HEK293 (cell line): Measurements from ENCODE around the gene C12orf57.

Source experiments
- CTCF ChIA-PET: fragments of 350-600 bp; formaldehyde crosslinking; extraction: SDS; loops from one replicate; lab custom pipeline; 2021; ENCODE audit warnings: antibody characterized with exemption; lab: Yijun Ruan, JAX
- POLR2A ChIA-PET: fragments of 300-600 bp; formaldehyde crosslinking; extraction: SDS; loops from one replicate; lab custom pipeline; 2020; ENCODE audit warnings: antibody characterized with exemption, inconsistent platforms; lab: Yijun Ruan, JAX
- H3K27ac ChIP-seq: fragments of 200-500 bp; sonication (Bioruptor generic); 2 replicates; pipeline ENCODE4 v1.5.1; 2014; ENCODE audit warnings: low read depth, low read length, control low read depth, inconsistent platforms; ENCODE audit errors: extremely low read depth
- H3K36me3 ChIP-seq, 2 experiments: fragments of 200-500 bp in 1 of 2; sonication (Bioruptor generic) in 1 of 2; 1 replicate in 1 of 2; 2 replicates in 1 of 2; pipeline ENCODE4 v1.5.1; 2014 to 2017; ENCODE audit warnings: inconsistent platforms in 2 of 2, low read length in 2 of 2; ENCODE audit not compliant: control insufficient read depth in 2 of 2, insufficient read depth in 1 of 2
- H3K4me1 ChIP-seq: fragments of 200-500 bp; sonication (Bioruptor generic); 2 replicates; pipeline ENCODE4 v1.5.1; 2014; ENCODE audit warnings: mild to moderate bottlenecking, low read length, inconsistent platforms; ENCODE audit not compliant: control insufficient read depth, insufficient read depth
- H3K4me3 ChIP-seq: 2 replicates; pipeline ENCODE4 v1.5.1; 2011; ENCODE audit warnings: low read depth, mild to moderate bottlenecking, control low read depth, low read length, moderate library complexity
- H3K9me3 ChIP-seq: fragments of 200-500 bp; sonication (Bioruptor generic); 2 replicates; pipeline ENCODE4 v1.5.1; 2014; ENCODE audit warnings: low read depth, low read length, inconsistent platforms; ENCODE audit not compliant: control insufficient read depth, insufficient read depth
- CTCF ChIP-seq: fragments of 450-650 bp; formaldehyde crosslinking; IDR thresholded peaks from 2 replicates; pipeline ENCODE4 v1.5.1; 2016; ENCODE audit warnings: missing biosample characterization, missing genetic modification characterization
- EGR2 ChIP-seq: fragments of 450-650 bp; formaldehyde crosslinking; IDR thresholded peaks from 2 replicates; pipeline ENCODE4 v1.5.1; 2016; ENCODE audit warnings: low read depth, missing biosample characterization, missing genetic modification characterization
- FEZF1 ChIP-seq: fragments of 450-650 bp; formaldehyde crosslinking; IDR thresholded peaks from 2 replicates; pipeline ENCODE4 v1.5.1; 2016; ENCODE audit warnings: missing biosample characterization, missing genetic modification characterization
- HIC1 ChIP-seq: fragments of 450-650 bp; formaldehyde crosslinking; IDR thresholded peaks from 2 replicates; pipeline ENCODE4 v1.5.1; 2016; ENCODE audit warnings: missing biosample characterization, missing genetic modification characterization
- KLF17 ChIP-seq: fragments of 450-650 bp; formaldehyde crosslinking; IDR thresholded peaks from 2 replicates; pipeline ENCODE4 v1.5.1; 2016; ENCODE audit warnings: missing biosample characterization, missing genetic modification characterization
- MZF1 ChIP-seq: fragments of 450-650 bp; formaldehyde crosslinking; IDR thresholded peaks from 2 replicates; pipeline ENCODE4 v1.5.1; 2017; ENCODE audit warnings: missing biosample characterization, missing genetic modification characterization, borderline replicate concordance
- PRDM2 ChIP-seq: fragments of 450-650 bp; formaldehyde crosslinking; IDR thresholded peaks from 2 replicates; pipeline ENCODE4 v1.5.1; 2016; ENCODE audit warnings: missing biosample characterization, missing genetic modification characterization, borderline replicate concordance
- SP2 ChIP-seq: fragments of 450-650 bp; formaldehyde crosslinking; IDR thresholded peaks from 2 replicates; pipeline ENCODE4 v1.5.1; 2016; ENCODE audit warnings: missing biosample characterization, missing genetic modification characterization
- YY1 ChIP-seq: fragments of 450-650 bp; formaldehyde crosslinking; IDR thresholded peaks from 2 replicates; pipeline ENCODE4 v1.5.1; 2018; ENCODE audit warnings: missing biosample characterization, missing genetic modification characterization
- ZNF18 ChIP-seq: fragments of 450-650 bp; formaldehyde crosslinking; IDR thresholded peaks from 2 replicates; pipeline ENCODE4 v1.5.1; 2016; ENCODE audit warnings: missing biosample characterization, missing genetic modification characterization
- ZNF23 ChIP-seq: fragments of 450-650 bp; formaldehyde crosslinking; IDR thresholded peaks from 2 replicates; pipeline ENCODE4 v1.5.1; 2016; ENCODE audit warnings: missing biosample characterization, missing genetic modification characterization, borderline replicate concordance
- ZNF24 ChIP-seq: fragments of 450-650 bp; formaldehyde crosslinking; IDR thresholded peaks from 2 replicates; pipeline ENCODE4 v1.5.1; 2016; ENCODE audit warnings: missing biosample characterization, missing genetic modification characterization
- ZNF548 ChIP-seq: fragments of 450-650 bp; formaldehyde crosslinking; IDR thresholded peaks from 2 replicates; pipeline ENCODE4 v1.5.1; 2016; ENCODE audit warnings: missing biosample characterization, missing genetic modification characterization
- ZNF600 ChIP-seq: fragments of 450-650 bp; formaldehyde crosslinking; IDR thresholded peaks from 2 replicates; pipeline ENCODE4 v1.5.1; 2016; ENCODE audit warnings: missing biosample characterization, missing genetic modification characterization
- ZNF660 ChIP-seq: fragments of 450-650 bp; IDR thresholded peaks from 2 replicates; pipeline ENCODE4 v1.5.1; 2018; ENCODE audit warnings: missing biosample characterization, mild to moderate bottlenecking, missing genetic modification characterization
- ZNF664 ChIP-seq: fragments of 450-650 bp; formaldehyde crosslinking; IDR thresholded peaks from 2 replicates; pipeline ENCODE4 v1.5.1; 2016; ENCODE audit warnings: missing biosample characterization, missing genetic modification characterization
- ZXDB ChIP-seq: fragments of 450-650 bp; formaldehyde crosslinking; IDR thresholded peaks from 2 replicates; pipeline ENCODE4 v1.5.1; 2016; ENCODE audit warnings: missing biosample characterization, missing genetic modification characterization
- TF ChIP-seq, protein P1 (sequence below): fragments of 450-650 bp; formaldehyde crosslinking; IDR thresholded peaks from 2 replicates; pipeline ENCODE4 v1.5.1; 2016; ENCODE audit warnings: missing biosample characterization, missing genetic modification characterization

C12orf57 gene

GRCh38 chr12:6961695-6962284 is 18.0 kb downstream of the C12orf57 start (continued):
- peak; percentile 88 for TF ChIP-seq ZNF660 (tag by site-specific recombination)
- TF ChIP-seq YY1 (tag by site-specific recombination): 0 out of 2 replicates have a peak, but pooled peaks have one; percentile 2
- TF ChIP-seq PRDM2 (tag by site-specific recombination): 0 out of 2 replicates have a peak, but pooled peaks have one; percentile 2
- 0 out of 2 replicates have a peak, but pooled peaks have one; percentile 17 for TF ChIP-seq ZNF18 (tag by site-specific recombination)
- TF ChIP-seq ZNF548 (tag by site-specific recombination): no peak
- TF ChIP-seq, protein P1, sequence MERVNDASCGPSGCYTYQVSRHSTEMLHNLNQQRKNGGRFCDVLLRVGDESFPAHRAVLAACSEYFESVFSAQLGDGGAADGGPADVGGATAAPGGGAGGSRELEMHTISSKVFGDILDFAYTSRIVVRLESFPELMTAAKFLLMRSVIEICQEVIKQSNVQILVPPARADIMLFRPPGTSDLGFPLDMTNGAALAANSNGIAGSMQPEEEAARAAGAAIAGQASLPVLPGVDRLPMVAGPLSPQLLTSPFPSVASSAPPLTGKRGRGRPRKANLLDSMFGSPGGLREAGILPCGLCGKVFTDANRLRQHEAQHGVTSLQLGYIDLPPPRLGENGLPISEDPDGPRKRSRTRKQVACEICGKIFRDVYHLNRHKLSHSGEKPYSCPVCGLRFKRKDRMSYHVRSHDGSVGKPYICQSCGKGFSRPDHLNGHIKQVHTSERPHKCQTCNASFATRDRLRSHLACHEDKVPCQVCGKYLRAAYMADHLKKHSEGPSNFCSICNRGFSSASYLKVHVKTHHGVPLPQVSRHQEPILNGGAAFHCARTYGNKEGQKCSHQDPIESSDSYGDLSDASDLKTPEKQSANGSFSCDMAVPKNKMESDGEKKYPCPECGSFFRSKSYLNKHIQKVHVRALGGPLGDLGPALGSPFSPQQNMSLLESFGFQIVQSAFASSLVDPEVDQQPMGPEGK (tag by site-specific recombination): peak; percentile 85
- peak; percentile 51; the same call in 1 of the 2 replicates for TF ChIP-seq EGR2 (tag by site-specific recombination)
- TF ChIP-seq ZNF23: no peak
- peak; percentile 79 for TF ChIP-seq MZF1 (tag by site-specific recombination)
- TF ChIP-seq FEZF1: 0 out of 2 replicates have a peak, but pooled peaks have one; percentile 4
- peak; percentile 58 for TF ChIP-seq ZXDB (tag by site-specific recombination)

DNA sequence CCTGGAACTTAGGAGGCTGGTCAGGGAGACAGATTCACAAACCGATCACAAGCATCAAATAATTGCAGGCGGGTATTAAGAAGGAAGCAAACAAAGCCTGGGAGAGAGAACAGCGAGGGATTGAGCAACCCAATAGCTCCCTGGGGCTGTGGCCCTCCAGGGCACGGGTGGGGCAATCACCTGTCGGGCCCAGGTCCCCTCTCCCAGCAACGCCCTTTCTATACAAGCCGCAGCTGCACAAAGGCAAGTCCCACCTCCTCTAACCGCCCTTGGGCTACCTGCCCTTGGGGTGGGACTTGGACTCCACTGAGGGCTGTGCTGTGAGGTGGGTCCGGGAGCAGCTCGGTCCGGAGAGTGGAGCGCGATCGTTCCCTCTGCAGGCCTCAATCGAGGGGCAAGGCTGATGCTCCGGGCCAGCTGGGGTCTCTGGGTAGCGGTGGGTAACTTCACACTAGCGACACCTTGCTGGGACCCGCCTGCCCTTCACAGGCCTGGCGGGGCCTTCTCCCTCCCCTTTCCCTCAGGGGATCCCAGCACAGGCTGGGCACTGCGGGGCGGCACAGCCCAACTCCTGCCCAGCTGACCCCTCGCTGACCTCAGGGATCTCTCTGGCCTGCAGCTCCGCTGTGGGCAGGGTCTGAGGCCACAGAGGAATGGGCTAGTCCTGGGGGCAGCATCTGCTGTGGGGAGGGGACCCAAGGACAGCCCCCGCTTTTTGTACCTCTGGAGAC is 18.6 kb downstream of the C12orf57 start:
- POLR2A ChIA-PET: interaction anchor here (1.0 to 3.2 kb wide), 3 partner anchors 17 to 196 kb away, joined by 3 to 22 read pairs (median 6); partner anchors contain the start of gene PTMS
- H3K4me1 ChIP-seq: peaks cover 2% of the 10 kb centered on the region; the same call in 1 of the 2 replicates
- TF ChIP-seq KLF17 (peak; percentile 32; the same call in 1 of the 2 replicates), YY1 (tag by site-specific recombination) (no peak), HIC1 (no peak), ZNF664 (tag by site-specific recombination) (no peak), ZNF600 (tag by site-specific recombination) (no peak), ZNF24 (no peak), CTCF (tag by site-specific recombination) (no peak), SP2 (tag by site-specific recombination) (peak; percentile 21; the same call in 1 of the 2 replicates)

More for the DNA sequence above, 18.6 kb downstream of the C12orf57 start:
- Histone ChIP-seq H3K9me3 (no peaks in the 10 kb centered on the region), H3K4me3 (no peak overlapping the region), H3K36me3 (peaks cover 8 to 36% of the 10 kb centered on the region in 2 experiments), H3K27ac (peak overlapping the region; percentile 45; the same call in 1 of the 2 replicates)
- CTCF ChIA-PET: interaction anchor here (0.5 to 7.7 kb wide), 15 partner anchors 10 to 191 kb away, joined by 3 to 138 read pairs (median 4); partner anchors contain the start of genes C12orf57, C1RL, PTPN6 and RNU7-1
